Occipital lobe (tissue), 2 donors: ENCODE results near the gene SPC25. TPM values are rescaled to one million over a fixed set of nuclear protein-coding genes. Genes with fewer than 3 reads are reported as not detected.
"Not testable (repeated sequence)": the region's sequence is repeated elsewhere in the genome, so short reads cannot be mapped to it uniquely, and the experiment has no call there.

Experiments
- DNase-seq: peaks from one replicate; lab custom pipeline; 2025; lab: John Stamatoyannopoulos, UW
- total RNA-seq: library from RNA; depleted of rRNA; stranded (reverse); fragments of >200 nt; gene quantifications from one replicate; pipeline ENCODE4 v1.2.3, GENCODE V29; 2014

Gene SPC25, protein sequence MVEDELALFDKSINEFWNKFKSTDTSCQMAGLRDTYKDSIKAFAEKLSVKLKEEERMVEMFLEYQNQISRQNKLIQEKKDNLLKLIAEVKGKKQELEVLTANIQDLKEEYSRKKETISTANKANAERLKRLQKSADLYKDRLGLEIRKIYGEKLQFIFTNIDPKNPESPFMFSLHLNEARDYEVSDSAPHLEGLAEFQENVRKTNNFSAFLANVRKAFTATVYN
- 3.4 TPM for total RNA-seq

DNA sequence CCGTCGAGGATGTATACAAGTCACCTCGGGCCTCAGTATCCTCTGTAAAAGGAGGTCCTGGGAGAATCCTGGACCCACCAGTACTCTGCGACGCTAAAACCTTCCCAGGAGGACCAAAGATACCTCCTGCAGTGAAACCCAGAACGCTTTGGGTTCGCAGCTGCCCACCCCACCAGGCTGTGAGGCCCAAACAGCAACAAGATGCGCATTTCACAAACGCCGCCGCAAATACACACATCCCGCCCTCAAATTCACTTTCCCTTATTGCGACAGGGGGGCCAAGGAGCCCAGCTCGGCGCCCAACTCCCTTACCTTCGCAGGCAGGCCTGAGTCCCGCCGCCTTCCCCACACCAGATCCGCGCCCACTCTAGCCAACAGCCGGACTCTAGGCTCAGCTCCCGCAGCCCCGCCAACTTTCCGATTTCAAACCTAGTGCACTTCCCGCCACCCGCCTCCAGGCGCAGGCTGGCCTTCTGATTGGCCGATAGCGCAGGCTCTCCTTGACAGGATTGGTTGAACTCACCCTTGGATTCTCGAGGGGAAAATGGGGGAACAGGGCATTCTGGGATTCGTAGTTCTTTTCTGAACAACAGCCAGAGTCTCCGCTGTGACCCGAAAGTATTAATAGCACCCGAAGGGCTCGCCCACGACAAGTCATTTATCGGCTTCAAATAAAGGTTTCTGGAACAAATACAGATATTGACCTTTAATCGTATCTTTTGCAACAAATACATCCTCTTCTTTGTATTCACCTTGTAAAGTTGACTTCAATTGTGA is at the start of gene SPC25:
SPC25 (minus strand) TSS at position 425 of the 777 bp plus-strand sequence. CDS start 911 bp downstream, outside the sequence.
- DNase-seq: peak; percentile 77

DNA sequence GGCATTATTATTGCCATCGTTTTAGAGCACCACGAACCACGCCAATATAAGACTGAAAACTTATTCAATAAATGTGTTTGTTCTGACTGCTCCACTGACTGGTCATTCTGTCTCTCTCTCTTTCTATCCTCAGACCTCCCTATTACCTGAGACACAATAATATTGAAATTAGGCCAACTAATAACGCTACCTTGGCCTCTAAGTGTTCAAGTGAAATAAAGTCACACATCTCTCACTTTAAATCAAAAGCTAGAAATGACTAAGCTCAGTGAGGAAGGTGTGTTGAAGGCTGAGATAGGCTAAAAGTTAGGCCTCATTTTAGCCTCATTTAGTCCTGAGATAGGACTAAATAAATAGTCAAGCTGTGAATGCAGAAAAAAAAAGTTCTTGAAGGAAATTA is 49.7 kb upstream of the SPC25 start:
- DNase-seq: no peak

DNA sequence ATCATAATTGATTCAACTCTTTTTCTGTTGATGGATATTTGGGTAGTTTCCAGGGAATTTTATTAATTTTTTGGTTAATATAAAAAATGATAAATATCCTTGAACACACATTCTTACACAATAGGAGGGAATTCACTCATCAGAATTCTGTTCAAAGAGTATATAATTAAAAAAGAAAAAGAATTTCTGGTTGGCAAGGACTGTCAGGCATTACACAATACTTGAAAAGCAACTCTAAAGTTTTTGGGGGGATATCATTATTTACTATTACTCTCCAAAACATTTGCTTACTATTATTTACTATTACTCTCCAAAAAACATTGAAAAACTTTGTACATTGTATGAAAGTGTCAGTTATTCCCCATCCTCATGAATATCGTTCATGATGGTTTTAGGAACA is 48.8 kb upstream of the SPC25 start:
- no peak for DNase-seq

DNA sequence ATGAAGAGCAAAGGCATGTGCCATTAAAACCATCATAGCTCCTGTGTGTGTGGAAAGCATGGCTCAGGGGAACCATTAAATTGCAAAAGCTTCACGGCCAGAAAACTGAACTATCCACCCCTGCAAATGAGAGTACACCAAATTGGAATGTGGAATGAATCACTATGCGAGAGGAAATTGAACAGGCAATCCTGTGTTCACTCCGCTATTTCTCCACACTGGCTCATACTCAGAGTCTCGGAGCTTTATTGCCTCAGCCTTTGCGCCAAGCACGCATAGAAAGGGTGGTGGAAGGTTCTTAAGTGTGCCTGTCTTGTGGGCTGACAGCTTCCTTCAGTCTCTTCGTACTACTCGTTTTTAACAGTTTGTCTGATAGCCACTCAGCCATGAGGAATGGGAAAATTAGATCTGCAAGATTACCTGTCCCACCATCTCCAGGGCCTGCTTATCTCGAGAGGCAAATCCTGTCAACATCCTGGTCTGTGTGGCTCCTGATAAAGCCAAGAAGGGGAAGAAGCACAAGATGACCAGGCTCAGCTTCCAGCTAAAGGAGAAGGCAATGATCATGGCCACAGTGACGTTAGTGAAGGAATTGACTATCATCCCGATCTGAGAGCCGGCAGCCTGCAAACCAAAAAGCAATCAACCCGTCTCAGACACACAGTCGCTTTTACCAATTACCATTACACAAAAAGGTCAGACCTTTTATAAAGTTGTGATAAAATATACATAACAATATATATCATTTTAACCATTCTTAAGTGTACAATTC is 45.8 kb upstream of the SPC25 start:
- no peak for DNase-seq

DNA sequence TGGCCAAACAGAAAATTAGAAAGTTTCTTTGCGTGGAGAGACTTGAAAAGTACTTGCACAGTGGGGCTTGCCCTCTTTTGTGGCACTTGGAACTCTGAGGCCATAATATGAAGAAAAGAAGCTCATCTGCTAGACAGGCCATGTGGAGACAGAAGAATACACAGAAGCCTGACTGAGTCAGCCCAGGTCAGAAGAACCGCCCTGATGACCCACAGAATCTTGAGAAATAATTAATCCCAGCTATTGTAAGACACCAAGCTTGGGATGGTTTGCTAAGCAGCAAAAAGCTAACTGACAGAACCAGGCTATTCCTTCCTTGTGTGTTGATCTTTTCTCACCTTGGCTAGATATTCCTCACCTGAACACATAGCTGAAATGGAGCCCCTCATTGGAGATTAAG is 44.6 kb upstream of the SPC25 start:
- no peak for DNase-seq

DNA sequence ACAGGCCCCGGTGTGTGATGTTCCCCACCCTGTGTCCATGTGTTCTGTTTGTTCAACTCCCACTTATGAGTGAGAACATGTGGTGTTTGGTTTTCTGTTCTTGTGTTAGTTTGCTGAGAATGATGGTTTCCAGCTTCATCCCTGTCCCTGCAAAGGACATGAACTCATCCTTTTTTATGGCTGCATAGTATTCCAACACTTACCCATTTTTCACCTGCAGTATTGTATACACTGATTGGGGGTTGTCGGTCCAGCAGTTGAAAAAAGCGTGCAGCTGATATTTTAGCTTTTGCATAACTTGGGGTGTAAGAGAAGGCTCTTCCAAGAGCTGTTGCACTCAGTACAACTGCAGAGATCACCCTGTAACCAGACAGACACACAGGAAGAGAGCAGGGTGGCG is 41.9 kb upstream of the SPC25 start:
- not testable (repeated sequence) for DNase-seq

DNA sequence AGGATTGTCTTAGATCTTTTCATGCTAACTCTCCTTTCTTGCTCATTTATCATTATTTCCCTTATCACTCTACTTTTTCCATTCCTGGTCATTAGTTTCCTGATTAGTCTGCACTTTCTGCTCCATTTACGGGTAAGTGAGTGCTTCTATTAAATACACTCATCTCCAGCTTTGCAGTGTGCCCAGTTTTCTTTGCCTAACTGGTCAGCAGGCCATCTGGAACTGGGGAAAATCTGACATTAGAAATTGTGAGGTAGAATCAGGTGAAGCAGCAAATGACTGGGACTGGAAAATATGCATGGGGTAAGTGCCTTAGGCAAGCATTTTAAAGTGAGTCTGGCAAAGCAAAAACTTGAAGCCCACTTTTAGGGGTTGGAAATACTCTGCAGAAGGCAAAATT is 40.0 kb upstream of the SPC25 start:
- no peak for DNase-seq

DNA sequence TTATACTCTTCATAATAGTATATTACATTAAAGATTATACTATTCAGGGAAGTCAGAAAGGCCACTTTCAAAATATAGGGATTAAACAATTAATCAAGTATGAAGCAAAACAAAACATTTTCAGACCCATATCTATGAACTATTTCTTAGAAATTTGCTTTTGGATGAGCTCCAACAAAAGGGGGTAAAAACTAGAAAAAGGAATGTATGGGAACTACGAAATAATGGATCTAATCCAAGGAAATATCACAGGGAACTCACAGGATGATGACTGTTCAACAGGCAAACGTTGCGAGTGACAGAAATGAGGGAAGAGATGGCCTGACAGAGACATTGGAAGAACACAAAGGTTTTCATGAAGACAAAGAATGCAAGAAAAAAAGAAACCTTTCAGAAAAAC is 38.8 kb upstream of the SPC25 start:
- no peak for DNase-seq

DNA sequence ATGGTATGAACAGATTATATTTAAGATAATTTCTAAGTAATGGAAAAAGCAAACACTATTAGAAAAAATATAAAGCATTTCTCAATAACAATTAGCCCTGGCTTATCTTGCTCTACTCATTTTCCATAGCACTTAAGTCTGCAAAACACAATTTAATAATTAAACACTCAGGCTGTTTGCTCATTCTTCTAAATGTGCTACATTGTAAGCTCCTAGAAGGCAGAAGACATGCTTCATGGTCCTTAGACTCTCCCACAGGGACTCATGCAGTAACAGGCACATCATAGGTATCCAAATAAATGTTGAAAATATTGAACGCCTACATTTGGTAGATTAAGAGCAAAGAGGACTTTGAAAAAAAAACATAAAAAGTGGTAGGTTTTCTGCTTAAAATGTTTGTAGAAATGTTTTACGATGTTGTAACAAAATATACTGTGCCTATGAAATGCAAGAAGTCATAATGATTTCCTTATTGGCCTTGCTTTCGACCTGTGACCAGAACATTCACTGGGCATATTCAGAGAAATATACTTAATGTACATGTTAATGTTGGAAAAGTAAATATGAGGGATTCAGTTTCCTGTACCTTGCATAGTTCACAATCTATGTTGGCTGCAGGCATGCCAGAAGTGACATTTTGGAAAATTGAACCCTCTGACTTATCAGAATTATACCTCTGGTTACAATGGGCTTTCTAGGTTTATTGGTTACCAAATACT is 38.0 kb upstream of the SPC25 start:
- DNase-seq: no peak

DNA sequence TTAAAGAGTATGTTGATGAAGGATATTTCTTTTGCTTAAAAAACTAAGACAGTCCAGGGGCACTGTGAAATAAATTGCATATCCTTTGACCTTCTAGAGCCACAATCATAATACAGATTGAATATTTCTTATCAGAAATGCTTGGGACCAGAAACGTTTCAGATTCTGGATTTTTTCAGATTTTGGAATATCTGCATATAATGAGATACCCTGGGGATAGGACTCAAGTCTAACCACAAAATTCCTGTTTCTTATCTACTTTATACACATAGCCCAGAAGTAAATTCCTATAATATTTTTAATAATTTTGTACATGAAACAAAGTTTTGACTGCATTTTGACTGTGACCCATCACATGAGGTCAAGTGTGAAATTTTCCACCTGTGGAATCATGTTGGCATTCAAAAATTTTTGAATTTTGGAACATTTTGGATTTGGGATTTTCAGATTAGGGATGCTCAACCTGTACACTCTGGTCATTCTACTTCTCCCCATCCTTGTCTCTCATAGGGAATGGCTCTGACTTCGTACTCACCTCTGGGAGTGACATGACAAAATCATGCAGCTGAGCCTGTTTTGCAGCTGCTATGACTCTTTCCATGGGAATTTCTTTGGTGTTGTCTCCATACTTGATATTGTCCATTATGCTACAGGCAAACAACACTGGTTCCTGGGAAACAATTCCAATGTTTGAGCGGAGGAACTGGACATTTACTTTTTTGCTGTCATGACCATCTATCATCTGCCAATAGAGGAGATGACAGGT is 36.6 kb upstream of the SPC25 start:
- no peak for DNase-seq

DNA sequence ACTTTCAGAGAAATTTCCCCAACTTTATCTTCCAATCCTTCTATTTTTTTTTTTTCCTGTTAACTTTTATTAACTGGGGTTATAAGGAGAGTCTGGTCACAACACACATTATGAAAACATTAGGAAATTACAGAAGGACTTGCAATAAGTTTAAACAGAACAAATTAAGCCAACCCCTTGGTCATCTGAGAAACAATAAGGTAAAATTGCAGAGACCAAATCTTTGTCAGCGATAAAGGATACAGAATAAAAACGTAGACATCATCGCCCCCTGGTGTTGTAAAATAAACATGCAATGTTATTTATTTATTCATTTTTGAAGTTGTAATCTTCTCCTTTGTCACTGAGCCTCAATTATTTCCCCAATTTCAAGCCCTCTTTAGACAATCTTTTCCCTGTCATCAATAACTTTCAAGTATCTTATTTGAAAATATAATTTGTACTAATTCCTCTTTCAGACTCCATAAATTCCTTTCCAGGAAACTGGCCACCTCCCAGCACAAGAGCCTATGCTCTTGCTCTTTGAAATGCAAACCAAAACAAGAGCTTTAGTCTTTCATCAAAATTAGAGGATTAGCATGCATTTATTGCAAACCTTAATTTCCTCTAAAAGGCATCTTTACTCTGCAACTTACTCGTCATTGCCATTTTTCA is 30.4 kb upstream of the SPC25 start:
- DNase-seq: no peak

DNA sequence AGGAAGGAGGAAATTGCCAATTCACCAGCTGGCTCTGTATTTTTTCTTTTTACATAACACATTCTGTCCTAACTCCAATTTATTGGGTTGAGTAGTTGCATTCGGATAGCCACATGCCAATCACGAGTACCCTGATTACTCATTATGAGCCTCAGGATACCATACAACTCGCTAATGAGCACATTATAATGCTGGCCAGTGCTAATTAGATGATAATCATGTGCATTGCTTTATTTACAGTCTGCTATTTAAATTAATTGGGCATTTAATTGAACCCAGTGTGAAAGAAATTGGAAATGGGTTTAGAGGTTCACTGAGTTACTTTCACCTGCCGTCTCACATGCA is 26.1 kb upstream of the SPC25 start:
- DNase-seq: no peak

DNA sequence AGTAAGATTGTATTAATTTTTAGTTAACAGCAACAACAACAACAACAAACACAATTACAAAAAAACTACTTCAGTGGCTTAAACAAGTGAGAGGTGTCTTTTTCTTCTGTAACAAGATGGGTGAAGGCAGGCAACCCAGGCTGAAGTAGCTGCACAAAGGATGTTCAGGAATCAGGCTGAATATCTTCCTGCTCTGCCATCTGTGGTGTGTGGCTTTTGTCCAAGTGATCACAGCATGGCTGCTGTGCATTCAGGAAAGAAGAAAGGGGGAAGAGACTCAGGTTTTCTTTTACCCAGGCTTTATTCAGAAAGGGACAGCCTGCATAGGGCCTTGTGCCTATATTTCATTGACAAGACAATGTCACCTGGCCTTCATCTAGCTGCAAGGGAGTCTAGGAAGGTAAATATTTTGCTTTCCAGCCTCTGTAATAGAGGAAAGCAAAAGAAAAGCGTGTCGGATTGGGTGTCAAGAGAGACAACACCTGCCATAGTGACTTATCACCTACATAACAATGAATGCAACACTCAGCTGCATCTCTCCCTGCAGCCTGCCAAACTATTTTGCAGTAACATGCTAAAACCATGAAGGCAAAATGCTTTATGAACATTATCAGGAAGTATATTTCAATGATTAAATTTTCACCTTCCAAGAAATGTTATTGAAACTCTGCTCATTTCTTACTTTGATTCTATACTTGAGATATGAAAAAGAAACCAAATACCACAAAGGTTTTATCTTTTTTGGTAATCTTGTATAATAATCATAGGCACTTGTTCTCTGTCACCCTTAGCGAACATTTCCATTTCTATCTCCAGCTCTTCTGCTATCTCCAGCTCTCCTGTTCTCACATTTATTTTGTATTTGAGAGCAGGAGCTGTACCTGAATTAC is 25.5 kb upstream of the SPC25 start:
- DNase-seq: peak; percentile 13

DNA sequence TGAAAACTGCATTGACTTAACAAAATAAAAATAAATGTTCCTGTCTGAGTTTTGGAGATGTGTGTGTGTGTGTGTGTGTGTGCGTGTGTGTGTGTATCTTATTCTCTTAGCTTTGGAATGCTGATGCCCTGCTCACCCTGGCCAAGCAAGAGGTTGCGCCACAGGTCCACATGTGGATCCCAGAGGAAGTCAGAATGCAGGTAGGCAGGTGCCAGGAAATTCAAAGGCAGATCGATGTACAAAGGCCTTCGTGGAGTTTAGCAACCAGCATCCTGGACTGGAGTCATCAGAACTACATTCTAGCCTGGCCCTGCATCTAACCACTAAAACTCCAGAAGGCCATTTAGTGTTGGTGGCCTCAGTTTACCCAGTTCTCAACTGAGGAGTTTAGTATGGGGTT is 23.3 kb upstream of the SPC25 start:
- DNase-seq: no peak

DNA sequence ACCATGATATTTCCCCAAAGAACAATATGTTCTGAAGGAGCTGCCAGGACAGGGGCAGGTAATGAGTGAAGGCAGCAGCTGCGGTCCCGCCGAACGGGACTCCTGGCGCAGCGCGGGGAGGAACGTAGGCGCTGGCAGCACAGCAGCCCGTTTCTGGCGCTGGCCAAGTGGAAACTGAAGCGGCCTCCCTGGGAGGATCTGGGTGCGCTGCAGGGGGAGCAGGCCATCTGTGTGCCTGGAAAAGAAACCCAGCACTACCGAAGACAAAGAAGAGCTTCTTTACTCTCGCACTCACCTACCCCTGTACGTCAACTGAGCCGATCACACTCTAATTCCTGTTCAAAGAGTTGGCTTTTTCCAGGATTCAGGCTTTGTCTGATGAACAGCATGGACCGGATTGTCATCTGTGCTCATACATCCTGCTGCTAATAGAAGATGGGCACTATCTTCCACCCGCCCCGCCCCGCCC is 22.7 kb upstream of the SPC25 start:
- DNase-seq: peak; percentile 68

DNA sequence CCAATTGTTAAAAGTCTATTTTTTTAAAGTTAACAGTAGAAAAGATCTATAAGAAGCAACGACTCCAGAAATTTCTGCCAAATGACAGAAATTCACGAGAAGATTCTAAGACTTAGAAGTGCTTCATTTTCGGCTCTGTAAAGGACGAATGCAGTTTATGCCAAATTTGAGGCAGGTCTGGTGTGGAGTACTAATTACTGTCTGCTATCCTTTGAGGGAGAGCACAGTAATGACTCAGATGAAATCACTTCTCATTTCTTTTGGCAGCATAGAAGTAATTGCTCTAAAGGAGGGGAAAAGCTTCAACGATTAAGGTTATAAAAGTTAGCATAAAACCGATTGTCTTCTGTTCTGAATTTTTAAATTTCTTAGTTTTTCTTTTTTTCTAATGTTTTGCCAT is 22.2 kb upstream of the SPC25 start:
- no peak for DNase-seq

DNA sequence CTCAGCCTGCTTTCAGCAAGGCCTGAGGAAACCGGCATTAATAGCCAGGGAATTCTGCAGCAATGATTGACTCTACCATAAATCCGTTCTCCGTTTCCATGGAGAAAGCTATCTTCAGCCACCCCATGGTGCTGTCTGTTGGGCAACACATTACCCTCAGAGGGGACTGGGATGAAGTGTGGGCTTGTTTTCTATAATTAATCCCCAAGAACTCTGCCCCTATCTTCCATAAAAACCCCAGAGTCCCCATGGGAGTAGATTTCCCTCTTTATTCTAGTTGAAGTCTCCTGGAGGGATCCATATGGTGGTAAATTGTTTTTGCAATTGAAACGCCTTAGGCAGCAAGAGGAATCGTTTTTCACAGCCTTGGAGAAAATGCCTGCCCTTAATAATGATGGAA is 20.1 kb upstream of the SPC25 start:
- DNase-seq: no peak

DNA sequence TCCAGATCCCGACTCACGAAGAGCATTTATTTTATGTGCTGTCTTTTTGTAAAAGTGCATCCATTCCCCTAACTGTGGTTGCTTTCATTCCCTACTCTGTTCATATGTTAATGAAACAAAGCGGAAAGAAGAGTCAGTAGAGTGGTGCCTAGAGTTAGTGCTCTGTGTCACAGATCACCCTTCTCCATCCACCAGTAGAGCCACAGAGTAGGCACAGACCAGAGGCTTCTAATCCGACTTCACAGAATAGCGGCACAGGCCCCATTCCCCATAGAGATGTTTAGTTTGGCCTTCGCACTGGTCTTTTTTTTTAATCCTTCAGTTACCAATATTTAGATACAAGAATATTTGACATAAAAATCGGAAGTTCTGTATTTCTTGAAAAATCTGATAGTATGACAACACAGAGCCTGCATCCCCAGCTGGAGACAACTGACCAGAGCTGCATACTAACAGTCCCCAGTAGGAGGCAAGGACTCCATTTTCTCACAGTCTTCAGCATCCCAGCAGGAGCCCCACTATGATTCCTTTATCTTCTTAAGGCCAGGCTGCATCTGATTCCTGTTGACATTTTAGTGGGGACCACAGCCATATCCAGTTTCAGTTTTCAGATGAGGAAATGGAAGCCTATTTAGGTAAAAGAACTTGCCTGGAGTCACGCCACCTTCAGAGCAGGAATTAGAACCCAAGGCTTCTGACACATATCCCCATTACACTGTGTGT is 17.9 kb upstream of the SPC25 start:
- DNase-seq: no peak

DNA sequence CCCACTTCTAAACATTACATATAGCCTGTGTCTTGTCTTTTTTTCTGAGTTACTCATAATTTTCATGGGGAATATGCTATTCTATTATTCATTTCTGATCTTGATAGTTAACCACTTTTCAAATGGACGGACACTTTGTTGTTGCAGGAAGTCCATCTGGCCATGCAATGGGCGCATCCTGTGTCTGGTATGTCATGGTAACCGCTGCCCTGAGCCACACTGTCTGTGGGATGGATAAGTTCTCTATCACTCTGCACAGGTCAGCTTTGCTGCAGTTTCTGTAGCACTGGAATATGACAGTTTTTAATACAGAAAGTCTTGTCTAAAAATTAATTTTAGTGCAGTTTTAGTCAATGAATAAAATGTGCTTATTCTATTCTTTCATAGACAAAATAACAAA is 14.1 kb upstream of the SPC25 start:
- DNase-seq: no peak
